BJ (cell line): ENCODE data around the gene ENG. TPM values are rescaled to one million over a fixed set of nuclear protein-coding genes. Genes with fewer than 3 reads are reported as not detected.

ENCODE experiments used
- CTCF ChIA-PET: fragments of 350-600 bp; formaldehyde crosslinking; extraction: SDS; loops from one replicate; lab custom pipeline; 2021; ENCODE audit warnings: antibody characterized with exemption, inconsistent platforms; lab: Yijun Ruan, JAX
- POLR2A ChIA-PET: fragments of 300-600 bp; sonication (Branson Sonifier 250); formaldehyde crosslinking; extraction: SDS; loops from one replicate; lab custom pipeline; 2021; ENCODE audit warnings: antibody characterized with exemption; lab: Charles Lee
- DNase-seq: peaks from one replicate; pipeline ENCODE4 v3.0.0-alpha.2; 2011; ENCODE audit warnings: low read depth
- H3K27me3 ChIP-seq: 2 replicates; pipeline ENCODE4 v1.6.0; 2011; ENCODE audit warnings: low read length; ENCODE audit not compliant: control insufficient read depth, insufficient read depth
- H3K36me3 ChIP-seq: 2 replicates; pipeline ENCODE4 v1.5.1; 2011; ENCODE audit warnings: low read length; ENCODE audit not compliant: control insufficient read depth, insufficient read depth
- H3K4me3 ChIP-seq: 2 replicates; pipeline ENCODE4 v1.5.1; 2011; ENCODE audit warnings: low read depth, mild to moderate bottlenecking, control low read depth, low read length
- CTCF ChIP-seq: IDR thresholded peaks from 2 replicates; pipeline ENCODE4 v1.5.1; 2011; ENCODE audit warnings: low read depth, mild to moderate bottlenecking, control low read depth, inconsistent platforms, low read length, moderate library complexity; ENCODE audit not compliant: insufficient read depth
- polyA plus RNA-seq: library from polyadenylated mRNA; depleted of rRNA; stranded (reverse); fragments of >200 nt; gene quantifications from 2 replicates; pipeline ENCODE4 v1.2.3, GENCODE V29; 2011; rRNA removed
- small RNA-seq: library from RNA; depleted of rRNA; stranded (forward); fragments of <200 nt; gene quantifications from one replicate; pipeline ENCODE3, GENCODE V24; 2012; ENCODE audit warnings: low replicate concordance, low read depth; ENCODE audit not compliant: insufficient read length

The ENG gene
- polyA plus RNA-seq, 1 experiment = 44.6 TPM

DNA sequence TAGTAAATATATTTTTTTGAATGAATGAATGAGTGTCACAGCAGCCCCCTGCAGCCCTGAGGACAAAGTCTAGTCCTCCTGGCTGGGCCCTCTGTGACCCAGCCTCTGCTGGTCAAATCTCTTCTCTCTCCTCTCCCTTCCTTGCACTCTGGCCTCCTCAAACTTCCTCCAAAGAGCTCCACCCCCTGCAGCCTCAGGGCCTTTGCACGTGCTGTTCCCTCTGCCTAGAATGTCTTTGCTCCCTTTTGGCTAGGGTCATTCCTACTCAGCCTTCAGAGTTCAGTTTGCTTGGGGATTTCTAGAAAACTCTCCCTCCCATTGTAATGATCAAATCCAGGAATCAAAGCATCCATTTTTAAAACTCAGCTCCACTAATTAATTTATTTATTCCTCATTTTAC is 89.0 kb downstream of the ENG start:
- no peak for TF ChIP-seq CTCF
- H3K27me3 ChIP-seq = peaks cover 10% of the 10 kb centered on the region
- no peak for DNase-seq
- no peak overlapping the region for H3K4me3 ChIP-seq
- H3K36me3 ChIP-seq = no peaks in the 10 kb centered on the region
- ChIA-PET POLR2A (no interaction called here), CTCF (interaction anchor here (0.8 to 2.5 kb wide), 4 partner anchors 14 to 104 kb away, joined by 5 read pairs; partner anchors contain the start of genes SH2D3C and TOR2A)

Small RNAs within 50 kb of the gene (small RNA-seq; reads per million reads assigned to genes)
- gene MIR4672 (0.63 reads per million), gene RF00019 (not detected), gene RNA5SP296 (not detected)

Other genes with a start within 250 kb of the ENG start
- gene STXBP1, start 242.4 kb downstream of the ENG start, polyA plus RNA-seq = 16.2 and 18.1 TPM in 2 replicates
- 0.11 TPM in 1 of 2 replicates, not detected in the other for gene CFAP157, start 147.7 kb downstream of the ENG start, polyA plus RNA-seq
- 14.6 and 21.1 TPM in 2 replicates for gene PTRH1, start 139.0 kb downstream of the ENG start, polyA plus RNA-seq
- 0.02 and 0.07 TPM in 2 replicates for gene TTC16, start 138.6 kb downstream of the ENG start, polyA plus RNA-seq
- 4.8 and 8.0 TPM in 2 replicates for gene TOR2A, start 119.4 kb downstream of the ENG start, polyA plus RNA-seq
- gene SH2D3C, start 76.0 kb downstream of the ENG start, polyA plus RNA-seq = 0.04 and 0.06 TPM in 2 replicates
- 34.4 and 35.6 TPM in 2 replicates for gene CDK9, start 68.6 kb downstream of the ENG start, polyA plus RNA-seq
- 27.9 and 61.9 TPM in 2 replicates for gene FPGS, start 51.8 kb downstream of the ENG start, polyA plus RNA-seq
- 65.1 and 102 TPM in 2 replicates for gene AK1, start 23.0 kb upstream of the ENG start, polyA plus RNA-seq
- gene ST6GALNAC6, start 44.9 kb upstream of the ENG start, polyA plus RNA-seq = 48.5 and 78.3 TPM in 2 replicates
- gene ST6GALNAC4, start 62.4 kb upstream of the ENG start, polyA plus RNA-seq = 21.4 and 35.5 TPM in 2 replicates
- 1.9 and 2.3 TPM in 2 replicates for gene PIP5KL1, start 76.1 kb upstream of the ENG start, polyA plus RNA-seq
- gene DPM2, start 83.2 kb upstream of the ENG start, polyA plus RNA-seq = 35.0 and 55.3 TPM in 2 replicates
- 7.3 and 26.6 TPM in 2 replicates for gene EEIG1, start 126.3 kb upstream of the ENG start, polyA plus RNA-seq
- 8.2 and 10.6 TPM in 2 replicates for gene NAIF1, start 212.7 kb upstream of the ENG start, polyA plus RNA-seq
- gene SLC25A25, start 213.6 kb upstream of the ENG start, polyA plus RNA-seq = 10.2 and 12.9 TPM in 2 replicates